Kasumi-1 (cell line): ENCODE measurements around the gene FOXS1.
"Not testable (repeated sequence)": the region's sequence is repeated elsewhere in the genome, so short reads cannot be mapped to it uniquely, and the experiment has no call there.

Experiments used
- DNase-seq, 2 experiments: peaks; one replicate each; lab custom pipeline; 2025; lab: John Stamatoyannopoulos, UW

The FOXS1 gene

DNA sequence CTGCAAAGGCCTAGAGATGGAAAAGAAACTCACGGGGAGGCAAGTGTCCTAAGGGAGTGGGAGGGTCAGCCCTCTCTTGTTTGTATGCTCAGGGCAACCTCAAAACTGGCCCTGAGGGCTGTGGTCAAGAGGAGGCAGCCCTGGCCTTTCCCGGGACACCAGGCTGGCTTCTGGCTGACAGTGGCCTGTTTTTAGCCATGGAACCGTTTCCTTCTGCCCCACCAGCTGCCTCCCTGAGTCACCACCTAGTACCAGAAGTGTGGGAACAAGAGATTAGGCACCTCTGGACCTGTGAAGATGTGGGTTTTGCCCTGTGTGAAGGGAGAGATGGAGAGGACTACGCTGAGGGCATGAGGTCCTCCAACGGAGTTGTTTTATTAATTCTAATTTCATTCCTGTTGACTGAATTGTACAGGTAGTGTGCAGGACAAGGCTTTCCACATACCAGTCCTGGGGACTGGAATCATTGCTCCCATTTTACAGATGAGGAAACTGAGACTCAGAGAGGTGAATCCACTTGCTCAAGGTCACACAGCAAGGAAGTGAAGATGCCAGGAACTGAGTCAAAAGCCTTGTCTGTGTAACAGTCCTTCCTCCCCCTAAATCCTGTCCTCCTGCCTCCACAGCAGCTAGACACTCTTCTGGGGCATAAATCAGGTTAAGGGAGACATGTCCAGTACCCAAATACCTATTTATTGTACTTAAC is 5.5 kb downstream of the FOXS1 start:
- DNase-seq: no peak

DNA sequence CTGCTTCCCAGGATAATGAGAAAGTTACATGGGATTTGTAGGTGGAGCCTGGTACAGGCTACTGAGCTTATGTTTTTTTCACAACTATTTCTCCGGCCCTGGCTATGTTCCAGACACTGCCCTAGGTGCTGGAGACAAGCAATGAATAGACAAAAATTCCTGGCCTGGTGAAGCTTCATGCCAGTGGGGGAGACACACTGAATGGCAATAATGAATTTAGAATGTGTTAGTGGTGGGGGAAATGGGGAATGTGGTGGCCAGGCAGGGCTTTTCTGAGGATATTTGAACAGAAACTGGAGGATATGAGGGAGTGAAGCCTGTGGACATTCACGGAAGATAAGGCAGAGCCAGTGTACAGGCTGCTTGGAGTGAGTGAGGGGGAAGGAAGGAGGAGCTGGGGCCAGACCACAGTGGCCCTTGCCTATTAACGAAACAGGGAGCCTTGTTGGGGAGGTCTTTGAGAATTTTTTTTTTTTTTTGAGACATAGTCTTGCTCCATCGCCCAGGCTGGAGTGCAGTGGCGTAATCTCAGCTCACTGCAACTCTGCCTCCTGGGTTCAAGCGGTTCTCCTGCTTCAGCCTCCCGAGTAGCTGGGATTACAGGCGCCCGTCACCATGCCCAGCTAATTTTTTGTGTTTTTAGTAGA is 6.6 kb downstream of the FOXS1 start:
- DNase-seq: no peak

DNA sequence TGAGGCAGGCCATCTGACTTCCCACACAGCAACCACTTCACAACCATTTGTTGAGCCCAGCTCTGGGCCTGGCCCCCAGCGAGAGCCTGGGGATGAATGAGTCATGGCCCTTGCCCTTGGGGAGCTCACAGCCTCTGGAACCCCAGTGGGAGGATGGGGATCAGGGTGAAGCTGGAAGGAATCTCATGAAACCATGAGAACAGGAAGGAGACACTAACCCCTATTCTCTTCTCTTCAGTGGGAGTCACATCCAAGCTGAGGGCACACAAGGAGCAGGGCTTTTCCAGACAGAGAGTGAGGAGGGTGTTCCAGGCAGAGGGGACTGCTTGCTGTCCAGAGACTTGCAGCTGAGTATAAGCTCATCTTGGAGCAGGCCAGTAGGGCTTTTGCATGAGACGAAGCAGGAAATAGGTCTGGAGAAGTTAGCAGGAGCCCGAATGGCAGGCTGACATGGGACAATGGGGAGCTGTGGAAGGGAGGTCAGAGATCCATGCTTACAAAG is 7.5 kb downstream of the FOXS1 start:
- no peak for DNase-seq

DNA sequence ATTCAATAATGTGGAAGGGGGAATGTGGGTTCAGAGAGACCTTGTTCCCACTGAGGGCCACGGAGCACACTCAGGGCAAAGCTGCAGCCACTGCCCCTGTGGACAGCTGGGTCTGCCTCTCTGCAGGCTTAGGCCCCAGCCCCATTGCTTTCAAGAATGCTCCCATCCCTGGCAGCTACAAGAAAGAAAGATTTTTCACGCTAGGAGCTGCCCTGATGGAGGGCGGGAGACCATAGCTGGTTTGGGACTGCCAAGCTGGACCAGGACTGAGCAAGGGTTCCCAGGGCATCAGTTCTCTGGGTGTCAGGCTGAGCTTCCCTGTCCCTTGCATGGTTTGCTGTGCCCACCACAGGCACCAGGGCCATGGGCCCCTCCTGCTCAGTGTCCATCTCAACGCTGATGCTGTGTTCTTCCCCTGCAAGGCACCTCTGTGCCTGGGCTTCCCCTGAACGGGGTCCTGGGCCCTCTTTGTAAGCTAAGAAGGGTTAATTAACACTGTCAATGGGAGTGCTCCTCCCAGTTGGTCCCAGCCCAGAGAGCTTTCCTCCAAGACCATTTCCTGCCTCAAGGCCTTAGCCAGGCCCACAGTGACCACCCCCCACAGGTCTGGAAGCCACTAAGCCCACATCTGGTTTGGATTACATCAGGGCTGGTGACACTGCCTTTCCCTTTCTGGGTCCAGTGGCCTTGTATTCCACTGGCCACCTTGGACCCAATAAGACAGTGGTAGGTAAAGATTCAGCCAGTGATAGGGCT is 8.4 kb downstream of the FOXS1 start:
- no peak for DNase-seq

DNA sequence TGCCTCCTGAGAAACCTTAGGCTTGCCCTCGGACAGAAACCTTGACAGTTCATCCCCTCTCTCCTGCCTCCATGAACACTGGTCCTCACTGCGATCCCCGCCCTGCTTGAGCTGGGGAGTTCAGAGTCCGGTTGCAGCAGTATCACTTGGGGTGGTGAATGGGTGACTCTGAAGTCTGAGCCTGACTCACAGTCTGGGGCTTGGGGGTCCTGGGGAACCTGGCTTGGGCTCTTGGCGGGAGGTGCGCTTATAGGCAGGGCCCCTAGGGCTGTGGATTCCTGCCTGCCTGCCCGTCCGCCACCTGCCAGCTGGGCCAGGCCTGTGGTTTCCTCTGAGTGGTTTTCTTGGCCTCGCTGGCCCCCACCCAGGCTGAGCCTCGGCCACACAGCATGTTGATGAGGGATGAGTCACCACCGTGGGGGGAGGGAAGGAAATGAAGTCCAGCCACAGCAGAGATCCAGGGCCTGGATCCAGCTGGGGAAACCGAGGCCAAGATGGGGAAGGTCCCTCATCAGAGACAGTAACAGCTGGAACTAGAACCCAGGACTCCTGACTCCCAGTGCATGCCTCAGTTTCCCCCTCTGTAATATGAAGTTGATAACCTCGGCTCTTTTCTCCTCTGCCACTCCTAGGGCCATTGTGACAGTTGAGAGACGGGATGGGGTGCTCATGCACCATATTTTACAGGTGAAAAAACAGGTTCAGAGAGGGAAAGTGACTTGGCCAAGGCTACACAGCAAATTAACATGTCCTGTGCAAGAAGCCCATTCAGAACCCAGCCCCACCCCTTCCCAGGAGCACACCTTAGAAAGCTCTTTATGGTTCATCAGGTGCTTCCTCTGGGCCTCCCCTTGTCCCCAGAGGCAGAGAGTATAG is 9.2 kb downstream of the FOXS1 start:
- DNase-seq: peak; percentile 20 to 27

DNA sequence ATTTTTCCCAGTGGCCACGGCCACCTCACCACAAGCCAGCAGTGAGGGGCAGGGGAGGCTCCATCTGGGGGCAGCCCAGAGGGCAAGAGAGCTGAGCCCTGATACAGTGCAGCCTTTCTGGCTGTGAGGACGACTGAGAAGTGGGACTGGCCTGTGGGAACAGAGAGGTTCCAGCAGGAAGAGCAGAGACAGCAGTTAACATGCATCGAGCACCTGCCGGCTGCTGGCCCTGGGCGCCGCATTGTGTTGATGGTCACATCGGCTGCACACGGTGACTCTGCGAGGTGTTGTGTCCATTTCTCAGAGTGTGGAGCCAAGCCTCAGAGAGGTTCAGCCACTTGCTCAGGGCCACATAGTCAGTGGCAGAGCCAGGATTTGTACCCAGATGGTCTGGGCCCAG is 9.8 kb downstream of the FOXS1 start:
- DNase-seq: no peak

DNA sequence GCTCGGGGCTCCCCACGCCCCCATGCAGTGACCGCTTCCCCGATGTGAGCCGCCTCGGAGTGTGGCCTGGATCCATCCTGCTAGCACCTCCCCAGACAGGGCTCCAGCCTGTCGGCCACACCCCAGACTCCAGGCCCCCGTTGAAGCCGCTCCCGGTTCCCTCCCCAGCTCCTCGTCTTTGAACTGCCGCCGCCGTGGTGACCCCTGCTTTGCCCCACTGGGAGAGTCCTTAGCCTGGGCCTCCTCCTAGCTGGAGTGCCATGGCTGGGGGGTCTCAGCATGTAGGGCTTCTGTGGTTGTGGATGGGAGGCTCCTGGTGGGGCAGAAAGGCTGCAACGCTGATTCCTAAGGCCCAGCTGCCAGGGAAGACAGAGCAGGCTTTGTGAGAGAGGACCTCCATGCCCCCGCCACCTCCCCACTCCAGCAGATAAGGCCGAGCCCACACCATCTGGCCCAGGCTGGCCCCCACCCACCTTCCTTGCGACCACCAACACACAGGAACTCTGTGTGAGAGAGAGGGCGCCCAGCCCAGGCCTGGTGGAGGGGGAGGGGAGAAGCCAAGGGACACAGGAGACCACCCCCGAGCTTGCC is 11.4 kb downstream of the FOXS1 start:
- no peak for DNase-seq

DNA sequence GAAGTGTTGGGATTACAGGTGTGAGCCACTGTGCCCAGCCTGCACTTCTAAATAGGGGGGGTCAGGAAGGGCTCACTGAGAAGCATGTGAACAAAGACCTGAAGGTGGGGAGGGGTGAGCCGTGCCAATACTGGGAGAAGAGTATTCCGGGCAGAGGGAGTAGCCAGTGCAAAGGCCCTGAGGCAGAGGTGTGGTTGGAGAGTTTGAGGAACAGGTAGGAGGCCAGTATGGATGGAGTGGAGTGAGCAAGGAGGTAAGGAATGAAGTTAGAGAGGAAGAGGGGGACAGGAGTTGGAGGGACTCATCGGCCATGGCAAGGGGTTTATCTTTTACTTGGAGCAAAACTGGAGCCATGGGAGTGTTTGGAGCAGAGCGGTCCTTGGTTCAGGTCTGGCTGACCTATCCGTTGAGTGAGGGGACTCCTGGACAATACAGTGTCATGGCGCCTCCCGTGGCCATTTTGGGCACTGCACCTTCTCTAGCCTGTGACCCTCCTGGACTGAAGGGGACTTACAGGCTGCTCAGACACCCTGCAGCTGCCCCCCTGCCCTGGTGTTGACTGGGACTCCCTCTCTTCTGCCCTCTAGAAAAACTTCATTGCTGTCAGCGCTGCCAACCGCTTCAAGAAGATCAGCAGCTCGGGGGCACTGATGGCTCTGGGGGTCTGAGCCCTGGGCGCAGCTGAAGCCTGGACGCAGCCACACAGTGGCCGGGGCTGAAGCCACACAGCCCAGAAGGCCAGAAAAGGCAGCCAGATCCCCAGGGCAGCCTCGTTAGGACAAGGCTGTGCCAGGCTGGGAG is 12.1 kb downstream of the FOXS1 start:
- peak in 1 of 2 experiments; percentile 12 for DNase-seq

DNA sequence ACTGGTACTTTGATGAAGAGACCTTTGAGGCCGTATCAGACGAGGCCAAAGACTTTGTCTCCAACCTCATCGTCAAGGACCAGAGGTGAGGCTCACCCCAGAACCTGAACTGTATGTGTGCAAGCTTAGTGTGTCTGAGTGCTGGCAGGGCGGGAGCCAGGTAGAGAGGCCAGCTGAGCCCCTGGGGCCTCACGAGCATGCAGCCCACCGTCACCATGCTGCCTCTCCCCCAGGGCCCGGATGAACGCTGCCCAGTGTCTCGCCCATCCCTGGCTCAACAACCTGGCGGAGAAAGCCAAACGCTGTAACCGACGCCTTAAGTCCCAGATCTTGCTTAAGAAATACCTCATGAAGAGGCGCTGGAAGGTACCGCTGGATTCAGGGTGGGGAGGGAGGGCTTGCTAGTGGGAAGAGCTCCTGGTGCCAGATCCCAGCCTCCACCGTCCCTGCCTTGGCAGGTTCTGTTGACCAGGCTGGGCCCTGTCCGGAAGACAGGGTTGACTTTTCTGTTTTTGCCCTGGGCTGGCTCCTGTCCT is 13.6 kb downstream of the FOXS1 start:
- DNase-seq: no peak

DNA sequence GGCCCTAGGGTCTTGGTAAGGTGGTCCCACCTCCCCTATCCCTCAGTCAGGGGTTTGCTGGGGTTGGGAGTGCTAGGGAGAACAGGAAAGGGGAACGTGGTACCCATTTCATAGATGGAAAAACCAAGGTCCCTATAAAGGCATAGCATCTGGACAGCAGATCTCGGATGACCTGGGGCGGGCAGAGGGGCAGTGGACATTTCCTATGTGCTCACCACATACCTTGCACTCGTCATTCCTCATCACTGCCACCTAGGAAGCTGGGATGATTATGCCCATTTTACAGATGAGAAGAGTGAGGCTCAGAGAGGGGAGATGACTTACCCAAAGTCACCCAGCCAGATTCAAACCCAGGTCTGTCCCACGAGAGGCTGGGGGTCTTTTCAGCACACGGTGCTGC is 14.2 kb downstream of the FOXS1 start:
- DNase-seq: no peak

DNA sequence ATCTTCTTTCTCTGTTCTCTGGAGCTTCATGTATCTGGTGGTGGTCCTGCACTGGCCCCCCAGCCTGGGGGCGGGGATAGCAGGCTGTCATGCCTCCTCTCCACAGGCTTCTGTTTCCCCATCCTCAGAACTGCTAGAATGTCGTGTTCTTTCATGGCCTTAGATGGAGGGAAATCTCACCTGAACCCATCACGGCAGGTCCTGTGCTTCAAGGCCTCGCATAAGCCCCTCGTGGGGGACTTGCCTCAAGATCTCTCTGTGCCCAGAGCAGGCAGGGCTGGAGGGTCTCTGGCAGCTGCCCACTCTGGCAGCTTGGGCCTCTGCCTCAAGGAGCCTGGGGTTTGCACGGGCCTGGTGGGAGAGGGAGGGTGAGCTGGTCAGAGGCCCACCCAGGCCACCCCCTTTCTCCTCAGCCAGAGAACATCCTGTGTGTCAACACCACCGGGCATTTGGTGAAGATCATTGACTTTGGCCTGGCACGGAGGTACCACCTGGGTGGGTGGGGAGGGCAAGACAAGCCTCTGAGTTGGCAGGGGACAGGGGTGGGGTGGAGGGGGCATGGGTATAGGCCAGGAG is 14.9 kb downstream of the FOXS1 start:
- DNase-seq: no peak

DNA sequence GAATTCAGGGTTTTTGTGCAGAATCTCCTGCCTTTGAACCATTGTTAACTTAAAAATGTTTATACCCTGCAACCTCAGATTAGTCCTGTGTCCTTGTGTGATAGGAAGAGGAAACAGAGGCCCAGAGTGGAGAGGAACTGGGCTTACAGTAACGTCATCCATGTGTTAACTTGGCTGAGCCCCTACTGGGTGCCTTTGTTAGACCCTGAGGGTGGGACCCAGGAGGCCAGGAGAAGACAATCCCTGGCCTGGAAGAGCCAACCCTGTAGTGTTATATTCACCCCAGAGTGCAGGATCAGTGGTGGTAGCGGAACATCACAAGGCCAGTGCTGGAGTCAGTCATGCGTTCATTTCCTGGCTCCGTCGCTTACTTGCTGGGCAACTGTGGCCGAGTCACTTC is 15.7 kb downstream of the FOXS1 start:
- no peak for DNase-seq

DNA sequence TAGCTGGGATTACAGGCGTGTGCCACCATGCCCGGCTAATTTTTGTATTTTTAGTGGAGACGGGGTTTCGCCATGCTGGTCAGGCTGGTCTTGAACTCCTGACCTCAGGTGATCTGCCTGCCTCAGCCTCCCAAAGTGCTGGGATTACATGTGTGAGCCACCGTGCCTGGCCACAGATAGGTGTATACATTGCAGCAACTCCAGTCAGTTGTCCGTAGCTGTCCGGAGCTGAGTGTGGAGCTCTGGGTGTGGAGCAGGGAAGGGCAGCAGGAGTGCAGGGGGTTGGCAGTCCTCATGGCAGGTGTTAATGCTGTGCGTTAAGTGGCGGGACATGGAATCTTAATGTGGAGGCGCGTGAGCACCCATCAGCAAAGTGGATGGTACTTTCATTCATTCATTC is 17.4 kb downstream of the FOXS1 start:
- DNase-seq: not testable (repeated sequence)

DNA sequence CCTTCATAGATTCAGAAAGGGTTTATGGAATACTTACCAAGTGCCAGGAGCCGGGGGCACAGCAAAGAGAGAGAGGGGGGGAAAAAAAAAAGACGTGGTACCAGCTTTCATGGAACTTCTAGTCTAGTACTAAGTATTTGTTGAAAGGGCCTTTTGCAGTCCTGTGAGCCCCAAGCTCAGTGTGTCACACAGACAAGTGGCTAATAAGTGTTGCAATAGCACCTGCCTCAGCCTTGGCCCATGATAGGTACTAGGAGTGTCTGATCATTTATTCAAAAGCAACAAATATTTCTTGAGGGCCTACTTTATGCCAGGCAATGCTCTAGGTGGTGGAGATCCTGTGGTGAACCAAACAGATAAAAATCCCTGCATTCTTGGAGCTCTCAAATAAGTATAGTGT is 18.3 kb downstream of the FOXS1 start:
- DNase-seq: no peak

DNA sequence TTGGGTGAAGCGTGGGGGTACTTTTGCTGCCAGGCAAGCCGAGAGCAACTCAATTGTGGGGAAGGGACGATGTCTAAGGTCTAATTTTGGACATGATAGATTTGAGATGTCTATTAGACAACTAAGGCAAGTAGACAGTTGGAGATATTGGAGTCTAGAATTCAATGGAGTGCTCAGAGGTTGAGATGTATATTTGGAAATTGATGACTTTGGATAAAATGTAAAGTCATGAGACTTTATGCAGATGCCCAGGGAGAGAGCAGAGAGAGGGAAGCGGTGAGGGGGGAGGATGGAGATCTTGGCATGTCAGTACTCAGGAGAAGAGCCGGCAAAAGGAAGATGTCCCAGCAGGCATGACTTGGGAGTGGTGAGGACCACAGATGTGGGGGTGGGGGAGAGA is 19.3 kb downstream of the FOXS1 start:
- no peak for DNase-seq

DNA sequence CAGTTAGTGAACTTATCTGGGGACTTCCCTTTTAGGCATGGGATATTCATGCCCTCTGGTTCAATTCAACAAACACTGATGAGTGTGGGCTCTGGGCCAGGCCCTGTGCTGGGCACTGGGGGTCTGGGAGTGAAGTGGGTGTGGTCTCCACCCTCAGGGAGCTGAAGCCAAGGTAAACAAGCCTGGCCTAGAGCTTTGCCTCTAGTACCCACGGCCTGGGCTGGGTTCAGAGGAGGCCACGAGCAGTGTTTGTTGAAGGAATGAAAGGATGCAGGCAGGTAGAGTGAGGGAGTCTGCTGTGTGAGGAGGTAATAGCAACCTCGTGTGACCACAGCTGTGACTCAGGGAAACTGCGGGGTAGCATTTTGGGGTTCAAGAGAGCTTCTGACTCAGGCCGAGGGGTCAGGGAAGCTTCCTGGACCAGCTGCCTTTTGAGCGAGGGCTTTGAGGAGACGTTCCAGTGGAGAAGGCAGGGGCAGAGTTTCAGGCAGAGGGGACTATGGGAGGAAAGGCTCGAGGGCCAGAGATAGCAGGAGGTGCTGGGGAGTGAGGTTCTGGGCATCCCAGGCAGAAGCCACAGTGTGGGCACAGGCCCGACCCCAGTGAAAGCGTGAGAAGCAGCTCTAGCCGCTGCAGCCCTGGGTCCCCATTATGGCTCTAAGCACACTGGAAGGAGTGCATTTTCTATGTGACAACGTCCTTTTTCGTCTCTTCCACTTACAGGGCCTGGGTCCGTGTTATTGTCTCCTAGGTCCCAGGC is 20.7 kb downstream of the FOXS1 start:
- DNase-seq: no peak

DNA sequence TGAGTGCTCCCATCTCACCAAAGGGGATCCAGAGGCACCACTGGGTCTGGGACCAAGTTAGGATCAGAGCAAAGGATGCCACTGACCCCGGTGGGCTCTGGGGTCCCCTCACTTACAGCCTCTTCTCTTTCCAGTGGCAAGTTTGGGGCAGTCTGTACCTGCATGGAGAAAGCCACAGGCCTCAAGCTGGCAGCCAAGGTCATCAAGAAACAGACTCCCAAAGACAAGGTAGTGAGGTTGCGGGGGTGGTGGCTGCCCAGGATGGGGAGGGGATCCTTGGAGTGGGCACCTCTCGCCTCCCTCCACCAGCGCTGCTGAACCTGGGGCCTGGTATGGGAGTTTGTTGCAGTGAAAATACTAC is 21.3 kb downstream of the FOXS1 start:
- no peak for DNase-seq

DNA sequence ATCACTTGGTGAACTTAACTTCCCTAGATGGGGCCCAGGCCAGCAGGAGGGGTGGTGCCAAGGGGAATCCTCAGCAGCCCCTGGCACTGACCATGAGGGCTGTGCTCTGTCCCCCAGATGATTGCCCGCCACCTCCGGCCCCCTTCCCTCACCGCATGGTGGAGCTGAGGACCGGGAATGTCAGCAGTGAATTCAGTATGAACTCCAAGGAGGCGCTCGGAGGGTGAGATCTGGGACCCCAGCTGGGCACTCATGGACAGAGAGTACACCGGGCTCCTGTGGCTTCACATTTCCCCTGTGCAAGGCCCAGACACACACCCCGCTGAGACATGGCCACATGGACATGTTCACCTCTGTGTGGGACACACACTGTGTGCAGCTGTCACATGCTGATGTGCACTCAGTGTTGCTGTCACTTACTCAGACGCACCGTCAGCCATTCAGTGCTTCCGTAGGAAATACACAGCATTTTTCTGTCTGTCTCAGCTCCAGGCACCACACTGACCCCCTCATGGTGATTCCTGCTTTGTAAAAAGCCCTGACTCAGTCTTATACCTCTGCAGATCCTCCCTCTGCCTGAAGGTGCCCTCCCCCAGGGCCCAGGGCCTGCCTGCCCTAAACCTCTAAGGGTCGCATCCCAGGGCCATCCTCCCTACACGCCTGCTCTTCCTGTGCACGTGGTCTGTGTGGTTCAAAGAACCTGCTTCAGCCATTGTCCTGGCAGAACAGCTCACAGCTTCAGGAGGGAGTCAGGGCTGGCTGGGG is 21.9 kb downstream of the FOXS1 start:
- DNase-seq: peak in 1 of 2 experiments; percentile 5
